RKO (cell line): ENCODE results near the gene MCL1.
"Not testable (repeated sequence)": the region's sequence is repeated elsewhere in the genome, so short reads cannot be mapped to it uniquely, and the experiment has no call there.

Experiments used
- DNase-seq: peaks from one replicate; pipeline ENCODE4 v3.0.0-alpha.2; 2016; ENCODE audit warnings: low spot score

MCL1 gene

DNA sequence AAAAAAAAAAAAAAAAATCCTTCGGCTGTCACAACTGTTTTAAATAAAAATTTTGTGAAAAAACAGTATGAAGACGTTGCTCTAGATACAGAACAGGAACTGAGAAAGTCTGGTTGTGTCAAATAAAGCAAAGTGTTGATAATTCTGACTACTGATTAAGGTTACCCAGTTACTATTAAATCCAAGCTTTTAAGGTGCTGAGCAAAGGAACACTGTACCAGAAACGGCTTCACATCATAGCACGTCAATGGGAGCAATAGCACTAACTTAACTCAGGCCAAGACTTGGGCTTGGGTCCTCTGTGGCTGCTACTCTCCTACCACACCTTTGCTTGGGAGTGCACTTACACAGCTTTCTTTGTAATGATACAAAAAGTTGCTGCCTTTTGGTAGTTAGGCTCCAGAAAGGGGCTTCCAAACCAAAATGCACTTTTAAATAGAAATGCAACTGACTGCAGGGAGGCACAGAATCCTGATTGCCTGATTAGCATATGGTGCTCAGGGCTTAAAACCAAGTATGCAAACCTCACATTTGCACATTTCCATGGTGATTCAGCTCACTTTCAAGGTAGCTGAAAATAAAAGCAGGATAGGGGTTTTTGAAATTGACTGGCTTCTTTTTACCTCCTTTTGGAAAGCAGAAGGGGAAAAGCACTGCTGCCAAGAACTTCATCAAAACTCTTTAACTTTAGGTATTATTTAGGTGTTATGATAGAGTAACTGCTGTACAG, 6.3 kb downstream of the MCL1 start:
- peak; percentile 81 for DNase-seq

DNA sequence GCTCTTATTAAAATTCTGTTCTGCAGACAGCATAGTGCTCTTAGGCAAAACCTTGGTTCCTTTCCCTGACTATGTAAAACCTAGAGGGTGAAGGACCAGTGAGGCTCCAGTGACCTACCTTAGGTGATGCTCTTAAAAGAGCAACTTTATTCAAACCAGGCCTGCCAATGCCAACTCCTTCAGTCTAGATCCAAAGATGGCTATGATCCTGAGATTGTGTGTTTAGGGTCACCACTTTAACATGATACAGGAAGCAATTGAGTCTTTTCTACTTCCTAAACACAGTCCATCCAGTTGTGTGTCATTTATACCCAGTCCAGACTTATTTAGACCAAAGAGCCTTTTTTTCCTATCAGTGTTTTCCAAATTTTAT, 10.8 kb downstream of the MCL1 start:
- DNase-seq, result no peak

DNA sequence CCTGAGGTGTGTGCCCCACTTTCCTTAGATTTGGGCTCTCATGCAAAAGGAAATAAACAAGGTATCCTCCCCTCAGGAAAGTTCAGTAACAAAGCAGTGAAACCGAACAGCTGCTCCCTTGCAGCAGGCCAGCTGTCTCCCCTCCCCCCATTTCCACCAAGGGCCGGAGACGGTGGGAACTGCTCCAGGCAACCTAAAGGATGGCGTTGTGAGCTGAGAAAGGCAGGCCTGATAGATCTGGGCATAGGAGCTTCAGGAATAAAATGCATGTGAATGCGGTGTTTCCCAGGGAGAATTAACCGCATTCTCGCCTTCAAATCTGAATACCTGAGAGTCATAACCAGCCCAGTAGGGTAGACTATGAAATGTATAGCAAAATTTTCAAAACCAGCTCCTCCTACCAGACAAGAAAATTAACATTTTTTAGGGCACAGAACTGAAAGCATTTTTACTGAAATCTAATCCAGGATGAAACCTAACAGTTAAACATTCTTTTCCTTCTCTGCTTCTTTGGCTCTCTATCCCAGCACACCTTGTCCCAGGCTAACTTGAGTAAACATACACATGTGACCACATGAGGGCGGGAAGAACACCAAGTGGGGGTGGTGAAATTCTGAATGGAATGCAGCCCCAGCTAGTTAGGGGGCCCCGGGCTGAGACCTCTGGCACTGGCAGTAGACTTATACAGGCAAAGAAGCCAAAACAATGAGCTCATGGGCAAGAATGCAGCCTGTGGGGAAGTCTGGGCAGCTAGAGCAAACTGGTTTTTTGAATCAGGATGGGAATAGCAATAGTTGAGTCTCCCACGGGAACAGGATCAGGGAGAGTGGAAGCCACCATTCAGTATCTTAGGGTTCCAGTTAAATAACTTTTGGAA, 11.5 kb downstream of the MCL1 start:
- peak; percentile 80 for DNase-seq

GRCh38 chr1:150567341-150567716, 12.1 kb downstream of the MCL1 start:
- DNase-seq, result no peak

GRCh38 chr1:150566589-150567340, 12.6 kb downstream of the MCL1 start:
- DNase-seq, result no peak

GRCh38 chr1:150565240-150565991, 14.0 kb downstream of the MCL1 start:
- not testable (repeated sequence) for DNase-seq

- DNase-seq, result no peak
Observed at GRCh38 chr1:150564051-150564991, 15.1 kb downstream of the MCL1 start.

DNA sequence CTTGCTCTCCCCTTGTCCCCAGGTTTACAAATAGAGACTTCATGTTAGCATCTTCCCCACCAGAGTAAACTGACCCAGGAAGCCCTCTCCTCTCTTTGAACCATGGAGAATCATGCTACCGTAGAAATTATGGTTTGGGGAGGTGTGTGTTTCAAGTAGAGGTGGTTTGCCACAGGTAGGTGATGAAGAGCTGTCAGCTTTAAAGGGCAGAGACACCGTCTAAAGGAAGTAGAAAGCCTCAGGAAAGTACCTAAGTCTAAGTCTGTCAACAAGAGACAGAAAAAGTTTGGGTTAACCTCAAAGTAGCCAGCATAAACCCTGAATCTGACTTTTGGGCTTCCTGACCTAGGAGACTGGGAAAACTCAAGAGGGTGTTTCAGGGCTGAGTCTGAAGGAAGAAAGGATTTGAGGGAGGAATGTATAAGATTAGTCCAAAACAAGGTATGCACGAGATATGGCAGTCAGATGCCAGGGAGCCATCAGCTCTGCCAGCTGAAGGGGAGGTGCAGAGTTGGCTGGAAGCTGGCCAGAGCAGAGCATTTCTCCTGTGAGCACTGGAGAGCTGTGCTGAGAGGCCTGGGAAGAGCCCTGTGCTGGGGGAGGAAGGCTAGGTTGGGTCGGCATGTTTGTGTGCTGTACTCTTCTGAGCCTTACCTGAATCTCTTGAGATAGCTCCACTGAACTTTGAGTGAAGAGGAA, 15.9 kb downstream of the MCL1 start:
- no peak for DNase-seq

DNA sequence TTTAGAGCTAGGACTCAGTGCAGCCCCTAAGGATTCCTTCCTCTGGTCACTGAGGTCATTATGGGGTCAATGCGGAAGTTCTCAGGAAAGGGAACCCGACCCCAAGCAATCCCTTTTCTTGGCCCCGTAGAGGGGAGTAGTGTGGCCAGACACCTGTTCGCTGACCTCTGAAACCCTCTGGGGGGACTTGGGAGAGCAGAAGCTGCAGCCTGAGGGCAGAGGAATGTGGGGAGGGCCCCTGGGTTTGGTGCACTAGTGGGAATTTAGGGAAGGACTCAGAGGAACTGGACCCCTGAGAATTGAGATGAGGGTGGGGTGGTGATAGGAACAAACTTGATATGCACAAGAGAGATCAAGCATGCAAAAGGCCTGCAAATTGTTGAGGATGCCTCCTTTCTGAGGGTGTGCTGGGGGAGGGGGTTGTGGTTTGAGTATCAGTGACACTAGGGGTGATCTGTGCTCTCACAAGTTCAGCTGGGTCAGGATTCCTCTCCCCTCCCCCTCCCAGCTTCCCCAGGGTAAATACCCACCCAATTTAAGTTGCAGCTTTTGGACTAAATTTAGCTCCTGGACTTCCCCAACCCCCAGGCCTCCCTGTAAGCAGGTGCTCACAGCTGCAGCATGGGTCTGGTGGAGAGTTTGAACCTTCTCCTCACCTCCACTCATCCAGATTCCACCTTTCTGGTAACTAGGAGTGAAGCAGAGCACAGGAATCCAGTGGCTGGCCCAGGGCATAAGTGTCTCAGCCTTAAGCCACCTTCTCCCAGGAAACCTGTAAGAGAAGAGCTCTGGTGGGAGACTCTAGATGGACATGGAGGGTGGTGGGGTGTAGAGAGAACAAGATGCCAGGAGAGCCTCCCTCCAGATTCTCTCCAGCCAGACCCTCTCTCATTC, 16.7 kb downstream of the MCL1 start:
- DNase-seq, result no peak

- DNase-seq, result peak; percentile 79
Observed at GRCh38 chr1:150561974-150562445, 17.4 kb downstream of the MCL1 start.

DNA sequence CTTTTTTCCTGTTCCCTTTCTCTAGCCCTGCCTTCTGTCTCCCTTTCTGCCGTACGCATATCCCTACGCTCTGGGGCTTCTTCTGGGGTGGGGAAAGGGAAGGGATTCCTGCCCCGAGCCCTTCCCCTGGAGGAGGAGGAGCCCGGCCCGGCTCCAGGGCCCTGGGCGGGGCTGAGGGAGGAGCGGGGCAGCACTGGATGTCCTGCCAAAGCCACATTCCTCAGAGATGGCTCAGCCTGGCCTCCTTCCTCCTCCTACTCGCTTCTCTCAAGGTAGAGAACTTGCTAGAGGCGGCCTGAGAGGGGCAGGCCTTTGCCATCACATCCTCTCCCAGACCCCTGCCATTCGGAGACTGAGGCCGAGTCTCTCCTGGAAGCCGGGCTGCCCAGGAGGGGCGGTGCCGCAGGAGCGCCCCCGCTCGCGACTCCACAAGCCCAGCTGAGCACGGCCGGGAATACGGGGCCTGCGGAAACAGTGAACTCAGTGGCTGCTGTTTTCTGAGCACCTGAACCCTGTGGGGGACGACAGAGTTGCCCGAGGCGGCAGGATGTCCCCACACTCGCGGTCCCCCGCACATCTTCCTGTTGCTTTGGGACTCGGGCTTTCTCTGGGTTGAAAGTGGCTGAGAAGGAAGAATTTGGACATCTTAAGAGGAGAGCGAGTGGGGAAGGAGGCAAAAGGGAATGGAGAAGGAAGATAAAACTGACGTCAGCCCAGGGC, 18.0 kb downstream of the MCL1 start:
- DNase-seq, result peak; percentile 97

GRCh38 chr1:150560576-150561253, 18.7 kb downstream of the MCL1 start:
- peak; percentile 91 for DNase-seq

GRCh38 chr1:150560011-150560438, 19.4 kb downstream of the MCL1 start:
- peak; percentile 61 for DNase-seq

DNA sequence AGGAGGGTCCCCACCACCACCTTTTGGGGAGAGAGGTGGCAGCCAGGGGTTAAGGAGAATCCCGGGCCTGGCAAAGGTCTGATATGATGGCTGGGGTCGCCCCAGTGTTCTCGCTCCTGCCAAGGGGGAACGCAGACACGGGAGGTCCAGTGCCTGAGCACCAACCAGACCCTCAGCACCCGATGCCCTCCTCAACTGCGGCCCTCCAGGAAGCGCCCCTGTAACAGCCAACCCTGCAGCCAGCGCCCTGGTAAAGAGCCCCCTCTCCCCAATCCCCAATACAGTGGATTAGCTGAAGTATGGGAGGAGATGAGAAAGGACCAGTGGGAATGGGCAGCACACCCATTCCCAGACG, 19.8 kb downstream of the MCL1 start:
- DNase-seq, result no peak

GRCh38 chr1:150558761-150559655, 20.4 kb downstream of the MCL1 start:
- no peak for DNase-seq

DNA sequence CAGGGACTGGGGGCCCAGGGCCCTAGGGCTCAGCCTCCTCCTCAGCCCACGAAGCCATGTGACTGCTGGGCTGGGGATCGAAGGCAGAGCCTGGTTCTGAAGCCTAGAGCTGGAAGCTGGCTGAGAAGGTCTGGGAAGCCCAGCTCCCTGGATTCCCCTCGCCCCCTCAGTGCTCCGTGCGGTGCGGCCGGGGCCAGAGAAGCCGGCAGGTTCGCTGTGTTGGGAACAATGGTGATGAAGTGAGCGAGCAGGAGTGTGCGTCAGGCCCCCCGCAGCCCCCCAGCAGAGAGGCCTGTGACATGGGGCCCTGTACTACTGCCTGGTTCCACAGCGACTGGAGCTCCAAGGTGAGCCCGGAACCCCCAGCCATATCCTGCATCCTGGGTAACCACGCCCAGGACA, 21.1 kb downstream of the MCL1 start:
- DNase-seq, result no peak

DNA sequence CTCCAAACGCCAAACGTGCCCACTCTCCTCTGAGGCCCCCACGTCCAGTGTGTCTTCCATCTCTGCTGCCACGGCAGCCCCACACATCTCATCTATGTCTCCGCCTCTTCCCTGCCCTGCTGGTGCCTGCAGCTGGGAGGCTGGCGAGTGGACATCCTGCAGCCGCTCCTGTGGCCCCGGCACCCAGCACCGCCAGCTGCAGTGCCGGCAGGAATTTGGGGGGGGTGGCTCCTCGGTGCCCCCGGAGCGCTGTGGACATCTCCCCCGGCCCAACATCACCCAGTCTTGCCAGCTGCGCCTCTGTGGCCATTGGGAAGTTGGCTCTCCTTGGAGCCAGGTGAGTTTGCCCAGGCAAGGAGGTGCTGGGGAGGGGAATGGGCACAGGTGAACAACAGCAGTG, 21.6 kb downstream of the MCL1 start:
- DNase-seq, result no peak
